Bladder microvascular endothelial cell (primary cell): ENCODE data around the gene PSMA6. TPM values are rescaled to one million over a fixed set of nuclear protein-coding genes. Genes with fewer than 3 reads are reported as not detected.

Source experiments
- total RNA-seq: library from RNA; depleted of rRNA; stranded (reverse); fragments of >200 nt; gene quantifications from 2 replicates; pipeline ENCODE4 v1.2.3, GENCODE V29; 2014

Gene PSMA6
- 216 and 271 TPM in 2 replicates for total RNA-seq

DNA sequence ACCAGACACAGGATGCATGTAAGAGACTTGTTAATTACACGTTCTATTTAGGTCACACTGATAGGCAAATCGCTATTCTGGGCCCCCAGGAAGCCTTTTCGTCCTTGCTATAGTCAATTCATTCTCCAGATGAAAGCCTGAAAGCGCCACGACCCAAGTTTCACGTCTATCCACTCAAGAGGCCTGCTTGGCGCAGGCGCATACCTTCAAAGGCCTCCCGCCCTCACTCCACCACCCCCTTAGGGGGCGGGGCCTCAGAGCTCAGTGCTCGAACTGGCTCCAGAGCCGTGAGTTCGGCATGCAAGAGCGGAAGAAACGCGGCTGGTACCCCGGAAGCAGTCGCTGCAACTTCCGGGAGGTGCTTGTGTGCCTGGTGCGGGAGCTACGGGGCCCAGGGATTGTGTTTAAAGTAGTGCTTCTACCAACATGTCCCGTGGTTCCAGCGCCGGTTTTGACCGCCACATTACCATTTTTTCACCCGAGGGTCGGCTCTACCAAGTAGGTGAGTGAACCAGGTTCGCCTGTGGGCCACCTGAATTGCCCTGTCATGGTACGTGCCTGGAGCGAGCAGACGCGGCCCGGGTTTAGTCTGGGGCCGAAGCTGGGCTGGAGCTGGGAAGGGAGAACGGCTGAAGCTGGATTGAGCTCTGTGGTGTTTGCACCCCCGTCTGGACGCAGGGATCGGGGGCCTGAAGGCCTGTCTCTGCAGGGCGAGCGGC, at the start of gene PSMA6:
Gene PSMA6 (plus strand): TSS at position 332 of the 719 bp plus-strand sequence. CDS start 95 bp downstream, at position 427.

Other genes with a start within 250 kb of the PSMA6 start
- gene FAM177A1, start 246.1 kb upstream of the PSMA6 start, total RNA-seq, result 33.4 and 41.2 TPM in 2 replicates
- 32.4 and 35.0 TPM in 2 replicates for gene PPP2R3C, start 170.4 kb upstream of the PSMA6 start, total RNA-seq
- 22.8 and 39.5 TPM in 2 replicates for gene PRORP, start 169.8 kb upstream of the PSMA6 start, total RNA-seq
- 125 and 202 TPM in 2 replicates for gene NFKBIA, start 112.4 kb downstream of the PSMA6 start, total RNA-seq
- gene INSM2, start 241.8 kb downstream of the PSMA6 start, total RNA-seq, result 0.06 TPM in 1 of 2 replicates, not detected in the other